GM19467 (cell line): ENCODE measurements around the gene RBM38.

Source experiments
- ATAC-seq: cut with Tn5 transposase; IDR thresholded peaks from one replicate; pipeline ENCODE4 v1.9.1; 2021; ENCODE audit warnings: mild to moderate bottlenecking, moderate library complexity; ENCODE audit not compliant: unreplicated experiment

RBM38 gene

DNA sequence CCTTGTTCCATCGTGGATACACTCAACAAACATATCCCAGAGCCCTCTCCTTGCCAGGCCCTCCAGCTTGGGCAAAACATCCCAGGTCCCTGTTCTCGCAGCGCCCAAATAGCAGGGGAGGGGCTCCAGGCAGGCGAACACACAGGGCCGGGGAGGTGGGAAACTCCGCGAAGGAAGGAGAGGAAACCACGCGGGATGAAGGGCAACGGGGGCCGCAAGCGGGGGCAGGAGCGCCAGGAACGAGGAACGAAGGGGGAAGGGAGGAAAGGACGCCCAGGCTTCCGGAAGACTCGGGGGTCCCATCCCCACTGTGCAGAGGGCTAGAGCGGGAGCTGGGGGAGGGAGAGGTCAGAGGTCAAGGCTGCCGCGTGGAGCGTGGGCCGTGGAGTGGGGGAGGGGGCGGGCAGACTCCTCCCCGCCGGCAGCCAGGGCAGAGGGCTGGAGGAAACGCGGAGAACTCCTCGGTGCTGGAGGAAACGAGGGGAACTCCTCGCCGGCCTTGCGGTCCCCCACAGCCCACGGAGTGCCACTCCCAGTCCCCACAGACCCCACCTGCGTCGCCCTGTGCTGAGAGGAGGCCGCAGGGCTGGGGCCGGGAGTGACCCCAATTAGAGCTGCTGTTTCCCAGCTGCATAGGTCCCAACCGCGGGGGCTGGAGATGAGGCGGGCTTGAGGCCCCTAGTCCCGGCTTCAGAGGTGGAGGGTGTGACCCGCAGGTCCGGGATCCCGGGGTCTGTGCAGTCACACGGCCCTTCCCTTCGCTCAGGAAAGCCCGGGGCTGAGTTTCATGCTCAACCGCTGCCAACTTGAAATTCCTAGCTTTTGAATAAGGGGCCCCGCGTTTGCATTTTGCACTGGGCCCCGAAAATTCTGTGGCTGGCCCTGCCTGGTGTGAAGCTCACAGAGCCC lies 1.2 kb upstream of the RBM38 start:
- ATAC-seq: no peak

DNA sequence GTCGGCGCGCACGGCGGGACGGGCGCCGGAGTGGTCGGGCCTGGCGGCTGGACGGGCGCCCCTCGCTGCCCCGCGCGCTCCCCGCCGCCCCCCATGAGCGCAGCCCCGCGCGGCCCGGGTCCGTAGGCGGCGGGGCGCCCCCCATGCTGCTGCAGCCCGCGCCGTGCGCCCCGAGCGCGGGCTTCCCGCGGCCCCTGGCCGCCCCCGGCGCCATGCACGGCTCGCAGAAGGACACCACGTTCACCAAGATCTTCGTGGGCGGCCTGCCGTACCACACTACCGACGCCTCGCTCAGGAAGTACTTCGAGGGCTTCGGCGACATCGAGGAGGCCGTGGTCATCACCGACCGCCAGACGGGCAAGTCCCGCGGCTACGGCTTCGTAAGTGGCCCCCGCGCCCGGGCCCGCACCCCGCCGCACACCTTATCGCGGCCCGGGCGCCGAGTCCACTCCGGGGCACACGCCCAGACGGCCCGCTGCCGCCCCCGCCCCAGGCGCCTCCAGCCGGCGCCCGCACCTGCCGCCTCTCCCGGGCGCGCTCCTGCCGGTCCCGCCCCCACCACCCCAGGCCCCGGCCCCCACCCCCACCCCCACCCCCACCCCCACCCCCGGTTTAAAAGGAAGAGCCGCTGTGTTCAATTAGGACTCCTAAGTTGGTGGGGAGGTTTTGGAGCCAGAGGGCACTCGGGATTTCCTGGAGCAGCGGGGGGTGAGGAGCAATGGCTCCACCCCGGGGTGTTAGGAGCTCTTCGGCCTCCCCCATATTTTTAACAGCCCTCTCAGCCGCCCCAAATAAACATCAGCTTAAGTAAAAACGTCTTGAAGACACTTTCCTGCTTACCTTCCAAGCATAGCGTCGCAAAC lies 474 bp downstream of the RBM38 start:
- peak; percentile 10 for ATAC-seq

DNA sequence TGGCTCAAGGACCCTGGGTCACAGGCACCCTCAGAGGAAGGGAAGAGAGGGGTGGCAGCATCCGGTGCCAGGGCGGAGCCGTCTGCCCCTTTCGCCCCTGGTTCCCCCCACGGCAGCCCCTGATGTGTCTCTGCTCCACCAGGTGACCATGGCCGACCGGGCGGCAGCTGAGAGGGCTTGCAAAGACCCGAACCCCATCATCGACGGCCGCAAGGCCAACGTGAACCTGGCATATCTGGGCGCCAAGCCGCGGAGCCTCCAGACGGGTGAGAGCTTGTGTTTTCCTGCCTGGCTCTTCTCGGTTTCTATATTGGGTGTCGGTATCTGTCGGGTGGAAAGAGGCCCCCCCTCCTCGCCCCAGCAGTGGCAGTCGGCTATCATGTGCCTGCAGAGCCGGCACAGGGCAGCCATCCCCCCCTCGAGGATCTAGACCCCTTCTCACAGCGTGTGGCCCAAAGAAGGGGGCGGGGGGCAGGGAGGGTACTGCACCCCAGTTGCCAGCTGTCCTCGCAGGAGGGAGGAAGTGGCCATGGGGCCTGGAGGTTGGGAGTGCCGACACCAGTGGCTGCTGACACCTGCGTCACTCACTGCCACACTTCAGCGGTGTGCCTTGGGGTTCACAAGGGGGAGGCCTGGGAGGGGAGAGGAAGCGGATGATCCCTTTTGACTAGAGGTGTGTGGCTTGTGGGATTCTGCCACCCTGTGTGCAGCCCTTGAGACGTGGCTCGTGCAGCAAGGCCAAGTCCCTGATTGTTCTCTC lies 1.5 kb downstream of the RBM38 start:
- no peak for ATAC-seq

DNA sequence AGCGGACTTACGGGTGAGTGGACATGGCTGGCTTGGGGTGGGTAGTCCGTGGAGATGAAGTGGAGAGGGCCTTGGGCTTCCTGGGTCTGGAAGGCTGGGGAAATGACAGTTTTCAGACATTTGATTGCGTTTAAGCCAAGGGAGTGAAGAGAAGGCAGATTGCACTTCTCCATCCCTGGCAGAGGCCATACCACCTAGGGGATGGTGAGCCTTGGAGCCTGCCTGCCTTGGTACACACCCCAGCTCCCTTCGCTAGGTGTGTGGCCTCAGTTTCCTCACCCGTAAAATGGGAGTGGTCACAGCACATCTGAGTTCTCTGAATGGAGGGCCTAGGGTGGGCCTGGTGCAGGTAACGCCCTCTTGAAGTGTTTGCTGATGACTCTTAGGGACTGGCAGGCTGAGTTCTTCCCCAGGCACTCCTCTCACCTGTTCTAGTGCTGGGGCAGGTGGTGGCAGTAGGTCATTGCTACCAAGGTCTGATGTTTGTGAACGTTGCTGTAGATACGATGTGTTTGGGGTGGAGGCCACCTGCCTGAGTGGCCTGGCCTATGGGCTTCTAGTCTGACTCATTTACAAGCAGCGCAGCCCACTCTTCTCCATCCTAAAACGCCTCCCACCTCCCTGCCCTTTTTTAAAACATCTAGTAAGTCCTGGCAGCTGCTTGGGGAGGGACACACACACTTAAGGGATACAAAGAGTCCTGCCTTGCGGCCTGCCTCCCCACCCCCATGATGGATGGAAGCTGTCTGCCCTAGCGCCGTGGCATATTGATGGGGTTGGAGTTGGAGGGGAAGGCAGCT lies 2.3 kb downstream of the RBM38 start:
- no peak for ATAC-seq

DNA sequence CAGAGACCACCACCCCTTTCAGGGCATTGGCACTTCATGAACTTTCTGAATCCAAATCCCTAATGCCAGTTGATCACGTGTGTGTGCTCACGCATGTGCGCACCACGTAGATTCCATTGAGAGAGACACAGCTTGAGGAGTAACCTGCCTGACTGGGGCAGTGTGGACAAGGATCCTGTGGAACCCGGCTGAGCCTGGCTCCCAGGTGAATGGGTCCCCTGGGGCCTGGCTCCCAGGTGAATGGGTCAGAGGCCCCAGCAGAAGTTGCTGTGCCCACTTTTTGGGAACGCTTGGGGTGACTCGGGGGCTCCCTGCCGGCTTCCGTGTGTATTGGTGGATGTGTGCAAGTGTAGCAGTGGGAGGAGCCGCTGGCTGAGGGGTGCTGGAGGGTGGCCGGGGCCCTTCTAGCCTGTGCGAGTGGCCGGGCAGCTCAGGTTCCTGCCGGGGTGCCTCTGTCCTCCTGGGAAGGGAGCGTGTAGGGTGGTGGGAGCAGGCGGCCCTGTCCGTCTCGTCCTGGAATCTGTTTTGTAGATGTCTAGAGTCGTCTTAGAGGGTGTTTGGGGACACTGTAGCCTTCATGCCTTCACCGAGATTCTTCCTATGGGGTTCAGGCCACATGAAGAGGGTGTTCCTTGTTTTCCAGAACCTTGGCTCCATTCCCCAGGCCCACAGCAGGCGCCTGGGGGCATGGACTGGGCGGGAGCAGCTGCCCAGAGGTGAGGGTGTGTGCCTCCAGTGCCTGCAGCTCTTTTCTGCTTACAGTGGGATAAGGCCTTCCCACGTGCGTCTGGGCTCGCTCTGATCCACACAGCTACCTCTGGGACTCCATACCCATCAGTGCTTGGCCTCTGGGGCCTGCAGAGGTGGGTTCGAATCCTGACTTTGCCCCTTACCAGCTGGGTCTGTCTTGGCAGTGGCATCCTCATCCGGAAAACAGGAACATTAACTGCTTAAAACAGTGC lies 3.2 kb downstream of the RBM38 start:
- no peak for ATAC-seq

DNA sequence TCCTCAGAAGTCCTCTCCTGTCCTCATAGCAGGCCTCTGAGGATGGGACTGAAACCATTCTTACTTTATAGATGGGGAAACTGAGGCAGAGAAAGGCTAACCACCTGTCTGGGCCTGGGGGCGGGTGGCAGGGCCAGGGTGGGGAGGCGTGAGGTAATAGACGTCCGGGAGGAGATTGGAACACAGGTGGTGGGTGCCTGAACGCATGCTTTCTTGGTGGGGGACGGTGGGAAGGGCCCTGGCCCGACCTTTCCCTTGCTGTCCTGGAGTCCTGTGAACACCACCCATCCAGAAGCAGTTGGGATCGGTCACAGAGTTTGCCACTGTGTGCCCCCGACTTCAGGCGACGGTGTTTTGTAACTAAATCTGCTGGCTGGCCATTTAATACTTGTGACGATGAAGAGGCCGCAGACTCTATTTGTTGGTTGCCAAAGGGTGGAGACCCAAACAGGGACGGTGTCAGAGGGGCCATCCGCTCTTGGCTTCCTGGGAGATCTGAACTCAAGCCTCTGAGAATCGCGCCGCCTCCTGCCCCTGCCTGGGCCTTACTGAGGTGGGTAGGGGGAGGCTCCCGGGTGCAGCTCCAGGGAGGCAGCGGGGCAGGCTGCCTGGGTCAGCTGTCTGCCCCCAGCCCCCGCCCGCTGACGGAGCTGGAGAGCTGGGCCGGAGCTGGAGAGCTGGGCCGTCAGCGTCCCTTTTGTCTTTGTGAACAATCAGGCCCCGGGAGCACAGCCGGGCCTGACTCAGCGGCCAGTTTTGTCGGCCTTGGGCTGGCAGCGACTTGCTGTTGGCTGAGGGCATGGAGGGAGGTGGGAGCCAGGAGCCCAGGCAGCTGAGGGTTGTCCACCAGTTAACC lies 4.1 kb downstream of the RBM38 start:
- ATAC-seq: no peak

DNA sequence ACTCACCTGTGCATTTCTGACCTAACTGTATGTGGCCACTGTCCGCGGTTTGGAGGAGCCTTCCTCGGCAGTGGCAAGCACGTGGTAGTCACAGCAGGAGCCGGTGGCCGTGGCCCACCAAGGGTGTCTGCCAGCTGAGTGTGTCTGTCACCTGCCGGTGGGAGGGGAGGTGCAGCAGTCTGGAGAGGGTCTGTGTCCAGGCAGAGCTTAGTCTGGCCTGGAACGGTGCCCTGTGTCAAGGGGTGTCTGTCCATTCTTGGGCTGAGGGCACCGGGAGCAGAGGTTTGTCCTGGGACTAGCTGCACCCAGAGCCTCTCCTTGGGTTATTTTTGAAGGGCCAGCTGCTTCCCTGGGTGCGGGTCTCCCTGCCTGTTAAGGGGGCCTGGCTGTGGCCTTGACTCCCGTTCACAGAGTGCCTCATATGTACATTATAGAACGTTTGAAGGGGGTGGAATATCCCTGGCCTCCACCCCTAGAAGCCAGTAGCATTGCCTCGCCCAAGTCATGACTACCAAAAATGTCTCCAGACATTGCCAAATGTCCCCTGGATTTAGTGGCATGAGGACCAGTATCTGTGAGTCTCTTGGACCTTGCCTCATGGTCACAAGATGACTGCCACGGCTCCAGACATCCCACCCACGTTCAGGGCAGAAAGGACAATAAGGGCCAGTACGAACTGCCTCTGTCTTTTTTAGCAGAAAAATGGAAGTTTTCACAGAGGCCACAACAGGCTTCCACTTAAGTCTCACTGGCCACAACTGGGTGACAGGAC lies 5.2 kb downstream of the RBM38 start:
- no peak for ATAC-seq

DNA sequence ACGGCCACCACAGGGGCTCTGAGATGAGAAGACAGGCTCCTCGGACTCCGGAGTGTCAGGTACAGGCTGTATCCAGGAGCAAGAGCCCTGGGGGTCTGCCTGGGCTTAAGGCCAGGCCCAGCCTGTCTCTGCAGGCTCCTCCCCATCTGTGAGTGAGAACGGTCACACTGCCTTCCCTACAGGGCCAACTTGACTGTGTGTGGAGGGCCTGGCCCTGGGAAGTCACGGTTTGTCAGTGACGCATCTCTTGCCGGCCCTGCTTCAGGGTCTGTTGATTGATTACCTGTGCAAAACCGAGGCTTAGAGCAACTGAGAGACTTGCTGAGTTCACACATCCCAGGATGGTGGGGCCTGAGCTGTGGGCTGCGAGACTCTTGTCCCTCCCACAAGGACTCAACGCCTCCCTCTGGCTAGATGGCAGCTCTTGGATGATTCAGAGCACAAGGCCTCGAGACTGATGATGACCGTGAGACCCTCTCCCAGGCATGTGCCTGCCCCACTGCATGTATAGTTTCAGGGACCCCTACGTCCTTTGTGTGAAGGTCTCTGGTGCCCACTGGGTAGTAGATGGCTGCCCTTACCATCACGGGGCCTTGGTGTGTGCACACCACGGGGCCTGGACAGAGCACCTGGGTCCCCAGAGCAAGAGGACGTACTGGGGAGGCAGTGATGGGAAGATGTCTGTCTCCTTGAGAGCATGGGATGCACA lies 5.9 kb downstream of the RBM38 start:
- no peak for ATAC-seq

DNA sequence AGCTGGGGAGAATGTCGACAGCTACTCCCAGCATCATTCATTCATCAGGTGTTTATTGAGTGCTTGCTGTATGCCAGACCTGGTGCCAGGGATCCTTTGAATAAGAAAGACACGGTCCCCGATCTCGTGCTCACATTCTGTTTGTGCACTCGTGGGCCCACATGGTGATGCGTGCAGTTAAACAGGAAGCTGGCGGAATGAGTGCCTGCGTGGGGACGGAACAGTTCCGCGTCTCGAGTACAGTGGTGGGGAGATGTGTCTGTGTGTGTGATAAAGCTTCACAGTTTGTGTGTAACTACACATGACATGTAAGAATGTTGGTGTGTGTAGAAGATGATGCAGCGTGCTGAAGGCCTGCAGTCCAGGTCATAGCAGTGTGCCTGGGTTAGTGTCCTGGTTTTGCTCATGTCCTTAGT lies 6.5 kb downstream of the RBM38 start:
- ATAC-seq: peak; percentile 3

DNA sequence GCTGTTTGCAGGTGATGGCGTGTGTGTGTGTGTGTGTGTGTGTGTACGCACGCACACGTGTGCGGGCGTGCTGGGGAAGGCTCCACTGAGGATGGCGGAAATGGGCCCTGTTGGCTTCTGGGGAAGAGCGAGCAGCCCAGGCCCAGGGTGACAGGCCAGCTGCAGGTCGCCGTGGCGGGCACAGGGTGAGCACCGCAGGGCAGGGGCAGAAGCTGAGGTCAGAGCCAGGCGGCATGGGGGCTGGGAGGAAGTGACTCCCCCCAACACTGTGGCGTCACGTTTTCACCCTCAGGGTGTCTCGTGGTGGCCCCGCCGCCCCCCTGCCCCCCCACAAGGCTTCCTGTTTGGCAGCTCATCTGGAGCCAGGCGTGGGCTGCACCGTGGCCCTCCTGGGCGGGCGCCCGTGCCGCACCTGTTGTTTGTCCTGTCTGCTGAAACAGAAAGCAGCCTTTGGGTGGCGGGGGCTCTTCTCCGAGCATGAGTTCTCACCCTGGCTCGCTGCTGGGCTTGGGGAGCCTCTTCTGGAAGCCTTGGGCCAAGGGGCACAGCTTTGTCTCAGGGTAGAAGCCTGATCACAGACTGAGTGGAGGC lies 7.1 kb downstream of the RBM38 start:
- peak; percentile 45 for ATAC-seq

DNA sequence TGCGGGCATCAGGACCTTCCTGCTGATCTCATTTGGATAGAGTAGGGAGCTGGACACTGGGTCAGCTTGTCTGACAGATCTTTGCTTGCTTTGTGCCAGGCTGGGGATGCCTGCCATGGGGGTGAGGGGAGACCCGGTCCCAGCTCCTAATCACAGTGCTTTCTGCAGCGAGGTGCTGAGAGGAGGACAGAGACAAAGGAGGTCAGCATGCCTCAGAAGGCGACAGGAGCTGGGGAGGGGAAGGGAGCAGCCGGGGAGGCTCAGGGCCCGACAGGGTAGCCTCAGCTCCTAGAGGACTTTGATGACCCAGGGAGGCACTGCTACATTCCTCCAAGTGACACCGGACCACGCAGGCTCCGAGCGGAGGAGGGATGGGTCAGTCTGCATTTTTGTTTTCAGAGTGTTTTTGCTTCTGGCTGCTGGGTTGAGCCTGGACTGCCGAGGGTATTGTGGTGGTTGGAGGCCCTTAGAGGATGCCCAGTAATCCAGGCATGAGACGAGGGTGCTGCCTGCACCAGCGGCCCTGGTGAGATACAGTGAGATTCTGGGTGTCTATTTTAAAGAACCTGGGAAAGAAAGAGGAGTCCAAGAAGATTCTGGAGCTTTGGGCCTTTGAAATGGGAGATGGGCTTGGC lies 7.8 kb downstream of the RBM38 start:
- ATAC-seq: no peak

DNA sequence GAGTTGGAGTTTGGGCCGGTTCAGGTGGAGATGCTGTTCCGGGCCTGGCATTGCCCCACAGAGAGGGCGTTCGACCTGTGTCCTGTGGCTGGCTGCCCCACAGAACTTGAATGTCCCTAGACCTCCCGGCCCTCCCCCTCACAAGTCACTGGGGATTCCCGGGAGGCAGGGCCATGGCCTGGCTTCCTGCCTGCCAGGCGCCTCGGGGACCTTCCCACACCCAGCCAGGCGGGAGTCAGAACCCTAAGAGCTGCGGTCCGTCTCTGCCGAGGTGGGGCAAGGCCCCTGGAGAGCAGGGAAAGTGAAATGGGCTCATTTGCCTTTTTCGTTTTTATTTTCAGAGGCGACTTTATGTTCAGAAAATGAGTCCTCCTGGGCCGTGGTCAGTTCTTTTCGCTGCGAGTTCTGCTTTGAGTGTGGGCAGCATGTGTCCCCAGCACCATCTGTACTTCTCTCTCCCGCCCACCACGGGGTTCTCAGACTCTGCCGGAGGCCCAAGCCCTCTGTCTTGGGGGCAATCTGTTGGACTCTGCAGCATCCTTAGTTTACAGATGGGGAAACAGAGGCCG lies 8.5 kb downstream of the RBM38 start:
- peak; percentile 39 for ATAC-seq

DNA sequence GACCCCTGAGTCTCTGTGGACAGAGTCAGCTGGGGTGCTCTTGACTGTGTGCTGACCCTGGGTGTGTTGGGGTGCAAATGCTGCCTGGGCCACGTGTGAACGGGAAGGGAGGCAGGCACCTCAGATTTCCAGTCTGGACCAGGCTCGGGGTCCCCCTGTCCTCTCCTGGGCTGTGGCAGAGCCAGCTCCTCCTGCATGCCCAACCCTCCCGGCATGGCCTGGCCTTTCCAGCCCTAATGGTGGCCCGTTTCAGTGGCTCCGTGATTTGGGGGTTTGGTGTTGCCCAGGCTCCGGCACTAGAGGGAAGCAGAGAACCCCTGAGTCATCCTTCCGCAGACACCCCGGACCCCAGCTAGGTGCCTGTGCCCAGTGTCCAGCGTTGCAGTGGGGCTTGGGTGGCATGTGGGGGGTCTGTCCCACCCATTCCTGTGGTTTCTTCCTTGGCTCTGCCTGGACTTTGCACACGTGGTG lies 9.1 kb downstream of the RBM38 start:
- no peak for ATAC-seq

DNA sequence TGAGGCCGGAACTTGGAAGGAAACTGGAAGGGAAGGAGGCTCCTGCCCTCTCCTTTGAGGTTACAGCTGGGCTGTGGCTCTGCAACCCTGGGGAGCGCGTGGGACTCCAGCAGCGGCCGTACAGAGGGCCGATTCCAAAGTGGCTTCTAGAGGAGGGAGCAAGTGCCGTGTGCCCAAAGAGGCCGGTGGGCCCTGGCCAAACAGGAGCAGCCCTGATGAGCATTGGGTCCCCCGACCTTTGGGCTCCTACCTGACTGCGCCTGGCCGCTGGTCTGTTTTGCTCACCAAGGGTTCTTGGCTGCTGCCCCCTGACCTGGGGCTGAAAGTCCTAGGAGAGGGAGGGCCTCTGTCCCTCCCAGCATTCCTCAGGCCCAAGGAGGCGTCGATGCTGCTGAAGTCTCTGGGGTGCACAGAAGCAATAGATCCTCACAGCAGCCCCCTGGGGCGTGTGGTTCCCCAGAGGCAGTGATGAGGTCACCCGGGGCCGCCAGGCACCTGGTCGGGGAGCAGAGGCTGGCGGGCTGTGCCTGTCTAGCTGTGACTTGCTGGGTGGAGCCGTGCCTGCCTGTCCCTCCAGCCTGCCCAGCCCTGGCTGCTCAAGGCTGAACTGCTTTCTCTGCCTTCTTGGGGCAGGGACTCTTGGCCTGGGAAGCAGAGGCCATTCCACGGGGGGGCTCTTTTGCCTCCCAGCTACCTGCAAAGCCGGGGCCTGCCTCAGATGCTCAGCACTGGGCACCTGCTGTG lies 9.8 kb downstream of the RBM38 start:
- no peak for ATAC-seq

DNA sequence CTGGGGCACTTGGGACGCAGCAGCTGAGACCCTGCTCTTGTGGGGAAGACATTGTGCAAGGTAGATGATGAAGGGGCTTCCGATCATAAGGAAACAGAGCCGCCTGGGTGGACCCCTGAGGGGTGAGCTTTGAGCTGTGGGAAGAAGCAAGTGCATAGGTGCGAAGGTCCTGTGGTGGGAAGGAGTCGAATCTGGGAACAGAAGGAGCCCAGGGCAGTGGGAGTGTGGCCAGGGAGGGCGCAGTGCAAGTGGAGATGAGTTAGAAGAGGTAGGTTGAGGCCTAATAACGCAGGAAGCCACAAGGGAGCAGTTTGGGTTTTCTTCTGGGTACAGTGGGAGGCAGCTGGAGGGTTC lies 10.3 kb downstream of the RBM38 start:
- no peak for ATAC-seq
